HG02642 (cell line): Measurements from ENCODE around the gene SMPDL3A.

Experiments
- ATAC-seq: cut with Tn5 transposase; IDR thresholded peaks from one replicate; pipeline ENCODE4 v1.9.1; 2021; ENCODE audit warnings: mild to moderate bottlenecking; ENCODE audit not compliant: unreplicated experiment, poor library complexity

The SMPDL3A gene

DNA sequence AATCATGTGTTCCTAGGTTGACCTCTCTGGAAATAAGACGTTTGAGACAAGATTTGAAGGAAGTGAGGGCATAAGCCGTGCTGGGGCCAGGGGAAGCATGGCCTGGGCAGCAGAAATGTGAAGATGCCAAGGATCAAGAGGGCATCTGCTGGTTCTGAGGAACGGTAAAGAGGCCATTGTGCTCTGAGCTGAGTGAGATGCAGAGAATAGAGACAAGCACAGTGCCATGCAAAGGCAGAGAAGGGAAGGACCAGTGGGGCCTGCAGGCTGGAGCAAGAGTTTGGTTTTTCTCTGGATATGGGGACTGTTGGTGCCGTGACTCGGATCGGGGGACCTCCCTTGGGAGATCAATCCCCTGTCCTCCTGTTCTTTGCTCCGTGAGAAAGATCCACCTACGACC lies 50.8 kb downstream of the SMPDL3A start:
- ATAC-seq: peak; percentile 15

DNA sequence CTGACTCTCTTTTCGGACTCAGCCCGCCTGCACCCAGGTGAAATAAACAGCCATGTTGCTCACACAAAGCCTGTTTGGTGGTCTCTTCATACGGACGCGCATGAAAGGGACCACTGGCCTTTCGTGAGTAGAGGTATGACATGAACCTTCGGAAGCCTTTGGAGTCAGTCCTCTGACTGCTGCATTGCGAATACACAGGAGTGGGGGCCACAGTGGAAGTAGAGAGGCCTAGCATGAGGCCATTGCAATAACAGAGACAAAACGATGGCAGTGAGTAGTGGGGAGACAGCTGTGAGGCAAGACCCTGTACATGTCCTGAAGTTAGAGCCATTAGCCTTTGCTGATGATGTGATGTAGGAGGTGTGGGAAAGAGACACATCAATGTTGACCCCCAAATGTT lies 56.4 kb downstream of the SMPDL3A start:
- ATAC-seq: no peak

DNA sequence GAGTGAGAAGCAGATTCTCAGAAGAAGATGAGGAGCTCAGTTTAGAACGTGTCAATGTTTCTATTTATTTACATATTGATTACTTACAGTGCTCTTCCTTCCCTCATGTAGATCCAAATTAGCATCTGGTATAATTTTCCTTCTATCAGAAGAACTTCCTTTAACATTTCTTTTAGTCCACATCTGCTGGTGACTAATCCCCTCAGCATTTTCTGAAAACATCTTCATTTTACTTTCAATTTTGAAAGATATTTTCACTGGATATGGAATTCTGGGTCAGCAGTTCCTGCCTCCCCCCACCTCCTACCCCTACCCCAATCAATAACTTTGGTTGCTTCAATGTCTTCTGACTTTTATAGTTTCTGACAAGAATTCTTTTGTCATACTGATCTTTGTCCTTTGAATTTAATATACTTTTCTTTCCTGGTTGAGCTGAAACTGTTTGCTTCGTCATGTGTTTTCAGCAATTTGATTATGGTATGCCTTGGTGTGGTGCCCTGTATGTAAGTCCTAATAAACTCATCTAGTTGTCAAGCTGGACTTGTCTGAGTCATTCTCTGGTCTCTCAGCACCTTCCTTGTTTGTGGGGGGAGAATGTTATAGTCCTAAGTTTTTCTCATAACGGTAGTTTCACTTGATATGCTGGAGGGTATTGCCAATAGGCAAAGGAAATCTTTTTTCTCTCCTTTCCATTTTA lies 57.0 kb downstream of the SMPDL3A start:
- no peak for ATAC-seq

DNA sequence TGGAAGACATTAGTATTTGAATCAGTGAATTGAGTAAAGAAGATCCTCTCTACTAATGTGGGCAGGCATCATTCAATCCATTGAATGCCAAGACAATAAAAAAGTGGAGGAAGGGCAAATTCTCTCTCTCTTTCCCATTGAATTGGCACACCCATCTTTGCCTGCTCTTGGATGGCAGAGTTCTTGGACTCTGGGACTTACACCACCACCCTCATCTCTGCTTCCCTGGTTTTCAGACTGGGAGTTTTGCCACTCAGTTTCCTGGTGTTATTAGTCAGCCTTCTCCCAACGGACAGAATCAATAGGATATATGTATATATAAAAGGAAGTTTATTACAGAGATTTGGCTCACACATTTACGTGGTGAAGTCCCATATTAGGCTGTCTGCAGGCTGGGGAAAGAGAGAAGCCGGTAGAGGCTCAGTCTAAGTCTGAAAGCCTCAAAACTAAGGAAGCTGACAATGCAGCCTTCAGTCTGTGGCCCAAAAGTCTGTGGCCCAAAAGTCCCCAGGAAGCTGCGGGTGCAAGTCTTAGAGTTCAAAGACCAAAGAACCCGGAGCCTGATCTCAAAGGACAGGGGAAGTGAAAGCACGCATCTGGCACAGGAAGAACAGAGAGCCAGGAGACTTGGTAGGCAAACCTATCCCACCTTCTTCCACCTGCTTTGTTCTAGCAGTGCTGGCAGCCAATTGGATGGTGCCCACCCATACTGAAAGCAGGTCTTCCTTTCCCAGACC lies 64.4 kb downstream of the SMPDL3A start:
- peak; percentile 77 for ATAC-seq
